Neural cell (in vitro differentiated cells): ENCODE measurements around the gene CFAP157.
A peak's percentile ranks its signal among the peaks of the same experiment; 100 is the strongest.

Experiments used
- EP300 ChIP-seq: fragments of 450-650 bp; conservative IDR thresholded peaks from 2 replicates; pipeline ENCODE4 v1.6.1; 2014; ENCODE audit warnings: antibody characterized with exemption, mild to moderate bottlenecking, moderate library complexity; ENCODE audit not compliant: poor library complexity, severe bottlenecking
- EZH2 ChIP-seq: fragments of 200-600, 300-800 bp; shearing (Covaris generic), sonication (generic); IDR thresholded peaks from 2 replicates; pipeline ENCODE4 v1.6.1; 2014; ENCODE audit warnings: antibody characterized with exemption, low read length, borderline replicate concordance, mild to moderate bottlenecking; ENCODE audit not compliant: insufficient read depth, poor library complexity, severe bottlenecking
- POLR2AphosphoS5 ChIP-seq: IDR thresholded peaks from 2 replicates; pipeline ENCODE4 v1.6.1; 2012
- TAF1 ChIP-seq: IDR thresholded peaks from 2 replicates; pipeline ENCODE4 v1.6.1; 2012; ENCODE audit warnings: low read depth
- TF ChIP-seq, protein P1 (sequence below): fragments of 450-650 bp; IDR thresholded peaks from 2 replicates; pipeline ENCODE4 v1.5.1; 2014; ENCODE audit warnings: antibody characterized with exemption, mild to moderate bottlenecking, moderate library complexity; ENCODE audit not compliant: poor library complexity, severe bottlenecking
- TF ChIP-seq, protein P2 (sequence below): IDR thresholded peaks from 2 replicates; pipeline ENCODE4 v1.6.1; 2012; ENCODE audit warnings: borderline replicate concordance

DNA sequence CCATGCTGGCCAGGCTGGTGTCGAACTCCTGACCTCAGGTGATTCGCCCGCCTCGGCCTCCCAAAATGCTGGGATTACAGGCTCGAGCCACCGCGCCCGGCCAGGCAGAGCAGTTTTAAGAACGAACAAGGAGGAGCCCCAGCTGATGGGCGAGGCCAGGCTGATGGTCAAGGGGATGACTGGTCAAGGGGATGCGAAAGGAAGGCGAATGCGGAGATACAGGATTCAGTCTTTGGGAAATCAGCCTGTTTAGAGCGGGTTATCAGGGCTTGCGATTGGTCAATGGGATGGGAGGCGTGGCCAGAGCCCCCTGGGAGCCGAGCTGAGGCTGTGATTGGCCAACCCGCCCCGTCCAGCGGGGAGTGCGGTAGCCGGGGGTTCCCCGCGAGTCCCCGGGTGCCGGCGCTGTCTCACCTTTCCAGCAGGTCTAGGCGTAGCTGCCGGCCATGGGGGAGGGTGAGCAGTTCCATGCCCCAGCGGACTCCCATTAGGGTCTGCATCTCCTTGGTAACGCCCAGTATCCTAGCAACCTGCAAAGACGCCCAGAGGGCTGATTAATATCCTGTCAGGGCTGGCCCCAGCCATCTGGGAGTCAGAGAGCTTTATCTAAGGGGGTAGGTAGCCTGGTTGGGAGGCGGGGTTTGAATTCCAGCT lies 35.8 kb downstream of the CFAP157 start:
- TF ChIP-seq, protein P1, sequence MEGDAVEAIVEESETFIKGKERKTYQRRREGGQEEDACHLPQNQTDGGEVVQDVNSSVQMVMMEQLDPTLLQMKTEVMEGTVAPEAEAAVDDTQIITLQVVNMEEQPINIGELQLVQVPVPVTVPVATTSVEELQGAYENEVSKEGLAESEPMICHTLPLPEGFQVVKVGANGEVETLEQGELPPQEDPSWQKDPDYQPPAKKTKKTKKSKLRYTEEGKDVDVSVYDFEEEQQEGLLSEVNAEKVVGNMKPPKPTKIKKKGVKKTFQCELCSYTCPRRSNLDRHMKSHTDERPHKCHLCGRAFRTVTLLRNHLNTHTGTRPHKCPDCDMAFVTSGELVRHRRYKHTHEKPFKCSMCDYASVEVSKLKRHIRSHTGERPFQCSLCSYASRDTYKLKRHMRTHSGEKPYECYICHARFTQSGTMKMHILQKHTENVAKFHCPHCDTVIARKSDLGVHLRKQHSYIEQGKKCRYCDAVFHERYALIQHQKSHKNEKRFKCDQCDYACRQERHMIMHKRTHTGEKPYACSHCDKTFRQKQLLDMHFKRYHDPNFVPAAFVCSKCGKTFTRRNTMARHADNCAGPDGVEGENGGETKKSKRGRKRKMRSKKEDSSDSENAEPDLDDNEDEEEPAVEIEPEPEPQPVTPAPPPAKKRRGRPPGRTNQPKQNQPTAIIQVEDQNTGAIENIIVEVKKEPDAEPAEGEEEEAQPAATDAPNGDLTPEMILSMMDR = peak; percentile 35
- no peak for TF ChIP-seq EZH2
- no peak for TF ChIP-seq TAF1
- TF ChIP-seq POLR2AphosphoS5 = peak; percentile 75
- peak; percentile 29 for TF ChIP-seq EP300
- TF ChIP-seq, protein P2, sequence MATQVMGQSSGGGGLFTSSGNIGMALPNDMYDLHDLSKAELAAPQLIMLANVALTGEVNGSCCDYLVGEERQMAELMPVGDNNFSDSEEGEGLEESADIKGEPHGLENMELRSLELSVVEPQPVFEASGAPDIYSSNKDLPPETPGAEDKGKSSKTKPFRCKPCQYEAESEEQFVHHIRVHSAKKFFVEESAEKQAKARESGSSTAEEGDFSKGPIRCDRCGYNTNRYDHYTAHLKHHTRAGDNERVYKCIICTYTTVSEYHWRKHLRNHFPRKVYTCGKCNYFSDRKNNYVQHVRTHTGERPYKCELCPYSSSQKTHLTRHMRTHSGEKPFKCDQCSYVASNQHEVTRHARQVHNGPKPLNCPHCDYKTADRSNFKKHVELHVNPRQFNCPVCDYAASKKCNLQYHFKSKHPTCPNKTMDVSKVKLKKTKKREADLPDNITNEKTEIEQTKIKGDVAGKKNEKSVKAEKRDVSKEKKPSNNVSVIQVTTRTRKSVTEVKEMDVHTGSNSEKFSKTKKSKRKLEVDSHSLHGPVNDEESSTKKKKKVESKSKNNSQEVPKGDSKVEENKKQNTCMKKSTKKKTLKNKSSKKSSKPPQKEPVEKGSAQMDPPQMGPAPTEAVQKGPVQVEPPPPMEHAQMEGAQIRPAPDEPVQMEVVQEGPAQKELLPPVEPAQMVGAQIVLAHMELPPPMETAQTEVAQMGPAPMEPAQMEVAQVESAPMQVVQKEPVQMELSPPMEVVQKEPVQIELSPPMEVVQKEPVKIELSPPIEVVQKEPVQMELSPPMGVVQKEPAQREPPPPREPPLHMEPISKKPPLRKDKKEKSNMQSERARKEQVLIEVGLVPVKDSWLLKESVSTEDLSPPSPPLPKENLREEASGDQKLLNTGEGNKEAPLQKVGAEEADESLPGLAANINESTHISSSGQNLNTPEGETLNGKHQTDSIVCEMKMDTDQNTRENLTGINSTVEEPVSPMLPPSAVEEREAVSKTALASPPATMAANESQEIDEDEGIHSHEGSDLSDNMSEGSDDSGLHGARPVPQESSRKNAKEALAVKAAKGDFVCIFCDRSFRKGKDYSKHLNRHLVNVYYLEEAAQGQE = no peak
